Measurements from ENCODE around the gene RRAS2.

DNA sequence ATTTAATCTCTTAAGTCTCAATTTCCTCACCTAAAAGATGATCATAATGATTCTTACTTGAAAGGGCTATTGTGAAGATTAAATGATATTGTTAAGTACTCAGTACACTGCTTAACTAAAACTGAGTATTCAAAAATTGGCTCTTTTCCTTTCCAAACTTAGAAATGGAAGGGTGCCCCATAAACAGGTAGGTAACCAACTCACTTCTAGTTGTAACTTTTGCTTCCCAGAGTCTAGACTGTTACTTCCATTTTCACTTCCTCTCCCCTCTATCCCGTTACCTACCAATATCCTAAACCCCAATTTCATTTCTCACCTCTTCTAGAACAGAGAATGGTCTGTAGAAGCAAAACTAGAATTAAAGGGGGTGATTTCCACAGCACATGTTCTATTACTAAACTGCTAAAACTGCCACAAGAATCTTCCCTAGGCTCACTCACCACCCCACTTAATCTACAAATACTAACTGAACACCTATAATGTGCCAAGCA, 50.0 kb downstream of the RRAS2 start:
- TF ChIP-seq, protein P1, sequence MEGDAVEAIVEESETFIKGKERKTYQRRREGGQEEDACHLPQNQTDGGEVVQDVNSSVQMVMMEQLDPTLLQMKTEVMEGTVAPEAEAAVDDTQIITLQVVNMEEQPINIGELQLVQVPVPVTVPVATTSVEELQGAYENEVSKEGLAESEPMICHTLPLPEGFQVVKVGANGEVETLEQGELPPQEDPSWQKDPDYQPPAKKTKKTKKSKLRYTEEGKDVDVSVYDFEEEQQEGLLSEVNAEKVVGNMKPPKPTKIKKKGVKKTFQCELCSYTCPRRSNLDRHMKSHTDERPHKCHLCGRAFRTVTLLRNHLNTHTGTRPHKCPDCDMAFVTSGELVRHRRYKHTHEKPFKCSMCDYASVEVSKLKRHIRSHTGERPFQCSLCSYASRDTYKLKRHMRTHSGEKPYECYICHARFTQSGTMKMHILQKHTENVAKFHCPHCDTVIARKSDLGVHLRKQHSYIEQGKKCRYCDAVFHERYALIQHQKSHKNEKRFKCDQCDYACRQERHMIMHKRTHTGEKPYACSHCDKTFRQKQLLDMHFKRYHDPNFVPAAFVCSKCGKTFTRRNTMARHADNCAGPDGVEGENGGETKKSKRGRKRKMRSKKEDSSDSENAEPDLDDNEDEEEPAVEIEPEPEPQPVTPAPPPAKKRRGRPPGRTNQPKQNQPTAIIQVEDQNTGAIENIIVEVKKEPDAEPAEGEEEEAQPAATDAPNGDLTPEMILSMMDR (IDR thresholded peaks at IDR 0.05; ENCODE audit: insufficient read depth, low read length), result no peak
- TF ChIP-seq SPI1 (IDR thresholded peaks at IDR 0.05; ENCODE audit: borderline replicate concordance, low read depth) (no peak), POLR2AphosphoS5 (IDR thresholded peaks at IDR 0.05; ENCODE audit: low read depth) (no peak)
- TF ChIP-seq, protein P2, sequence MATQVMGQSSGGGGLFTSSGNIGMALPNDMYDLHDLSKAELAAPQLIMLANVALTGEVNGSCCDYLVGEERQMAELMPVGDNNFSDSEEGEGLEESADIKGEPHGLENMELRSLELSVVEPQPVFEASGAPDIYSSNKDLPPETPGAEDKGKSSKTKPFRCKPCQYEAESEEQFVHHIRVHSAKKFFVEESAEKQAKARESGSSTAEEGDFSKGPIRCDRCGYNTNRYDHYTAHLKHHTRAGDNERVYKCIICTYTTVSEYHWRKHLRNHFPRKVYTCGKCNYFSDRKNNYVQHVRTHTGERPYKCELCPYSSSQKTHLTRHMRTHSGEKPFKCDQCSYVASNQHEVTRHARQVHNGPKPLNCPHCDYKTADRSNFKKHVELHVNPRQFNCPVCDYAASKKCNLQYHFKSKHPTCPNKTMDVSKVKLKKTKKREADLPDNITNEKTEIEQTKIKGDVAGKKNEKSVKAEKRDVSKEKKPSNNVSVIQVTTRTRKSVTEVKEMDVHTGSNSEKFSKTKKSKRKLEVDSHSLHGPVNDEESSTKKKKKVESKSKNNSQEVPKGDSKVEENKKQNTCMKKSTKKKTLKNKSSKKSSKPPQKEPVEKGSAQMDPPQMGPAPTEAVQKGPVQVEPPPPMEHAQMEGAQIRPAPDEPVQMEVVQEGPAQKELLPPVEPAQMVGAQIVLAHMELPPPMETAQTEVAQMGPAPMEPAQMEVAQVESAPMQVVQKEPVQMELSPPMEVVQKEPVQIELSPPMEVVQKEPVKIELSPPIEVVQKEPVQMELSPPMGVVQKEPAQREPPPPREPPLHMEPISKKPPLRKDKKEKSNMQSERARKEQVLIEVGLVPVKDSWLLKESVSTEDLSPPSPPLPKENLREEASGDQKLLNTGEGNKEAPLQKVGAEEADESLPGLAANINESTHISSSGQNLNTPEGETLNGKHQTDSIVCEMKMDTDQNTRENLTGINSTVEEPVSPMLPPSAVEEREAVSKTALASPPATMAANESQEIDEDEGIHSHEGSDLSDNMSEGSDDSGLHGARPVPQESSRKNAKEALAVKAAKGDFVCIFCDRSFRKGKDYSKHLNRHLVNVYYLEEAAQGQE (IDR thresholded peaks at IDR 0.05; ENCODE audit: insufficient replicate concordance, low read depth), result no peak

Data from HL-60 (cell line).